ENCODE measurements around the gene JMJD6.

GRCh38 chr17:76704805-76705204 is 21.6 kb downstream of the JMJD6 start:
- TF ChIP-seq, protein P1, sequence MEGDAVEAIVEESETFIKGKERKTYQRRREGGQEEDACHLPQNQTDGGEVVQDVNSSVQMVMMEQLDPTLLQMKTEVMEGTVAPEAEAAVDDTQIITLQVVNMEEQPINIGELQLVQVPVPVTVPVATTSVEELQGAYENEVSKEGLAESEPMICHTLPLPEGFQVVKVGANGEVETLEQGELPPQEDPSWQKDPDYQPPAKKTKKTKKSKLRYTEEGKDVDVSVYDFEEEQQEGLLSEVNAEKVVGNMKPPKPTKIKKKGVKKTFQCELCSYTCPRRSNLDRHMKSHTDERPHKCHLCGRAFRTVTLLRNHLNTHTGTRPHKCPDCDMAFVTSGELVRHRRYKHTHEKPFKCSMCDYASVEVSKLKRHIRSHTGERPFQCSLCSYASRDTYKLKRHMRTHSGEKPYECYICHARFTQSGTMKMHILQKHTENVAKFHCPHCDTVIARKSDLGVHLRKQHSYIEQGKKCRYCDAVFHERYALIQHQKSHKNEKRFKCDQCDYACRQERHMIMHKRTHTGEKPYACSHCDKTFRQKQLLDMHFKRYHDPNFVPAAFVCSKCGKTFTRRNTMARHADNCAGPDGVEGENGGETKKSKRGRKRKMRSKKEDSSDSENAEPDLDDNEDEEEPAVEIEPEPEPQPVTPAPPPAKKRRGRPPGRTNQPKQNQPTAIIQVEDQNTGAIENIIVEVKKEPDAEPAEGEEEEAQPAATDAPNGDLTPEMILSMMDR (IDR thresholded peaks at IDR 0.05; ENCODE audit: insufficient read depth, low read length) = no peak
- TF ChIP-seq POLR2AphosphoS5 (IDR thresholded peaks at IDR 0.05; ENCODE audit: low read depth) (no peak), GABPA (IDR thresholded peaks at IDR 0.05; ENCODE audit: low read depth) (no peak), SPI1 (IDR thresholded peaks at IDR 0.05; ENCODE audit: borderline replicate concordance, low read depth) (no peak)
- TF ChIP-seq, protein P2, sequence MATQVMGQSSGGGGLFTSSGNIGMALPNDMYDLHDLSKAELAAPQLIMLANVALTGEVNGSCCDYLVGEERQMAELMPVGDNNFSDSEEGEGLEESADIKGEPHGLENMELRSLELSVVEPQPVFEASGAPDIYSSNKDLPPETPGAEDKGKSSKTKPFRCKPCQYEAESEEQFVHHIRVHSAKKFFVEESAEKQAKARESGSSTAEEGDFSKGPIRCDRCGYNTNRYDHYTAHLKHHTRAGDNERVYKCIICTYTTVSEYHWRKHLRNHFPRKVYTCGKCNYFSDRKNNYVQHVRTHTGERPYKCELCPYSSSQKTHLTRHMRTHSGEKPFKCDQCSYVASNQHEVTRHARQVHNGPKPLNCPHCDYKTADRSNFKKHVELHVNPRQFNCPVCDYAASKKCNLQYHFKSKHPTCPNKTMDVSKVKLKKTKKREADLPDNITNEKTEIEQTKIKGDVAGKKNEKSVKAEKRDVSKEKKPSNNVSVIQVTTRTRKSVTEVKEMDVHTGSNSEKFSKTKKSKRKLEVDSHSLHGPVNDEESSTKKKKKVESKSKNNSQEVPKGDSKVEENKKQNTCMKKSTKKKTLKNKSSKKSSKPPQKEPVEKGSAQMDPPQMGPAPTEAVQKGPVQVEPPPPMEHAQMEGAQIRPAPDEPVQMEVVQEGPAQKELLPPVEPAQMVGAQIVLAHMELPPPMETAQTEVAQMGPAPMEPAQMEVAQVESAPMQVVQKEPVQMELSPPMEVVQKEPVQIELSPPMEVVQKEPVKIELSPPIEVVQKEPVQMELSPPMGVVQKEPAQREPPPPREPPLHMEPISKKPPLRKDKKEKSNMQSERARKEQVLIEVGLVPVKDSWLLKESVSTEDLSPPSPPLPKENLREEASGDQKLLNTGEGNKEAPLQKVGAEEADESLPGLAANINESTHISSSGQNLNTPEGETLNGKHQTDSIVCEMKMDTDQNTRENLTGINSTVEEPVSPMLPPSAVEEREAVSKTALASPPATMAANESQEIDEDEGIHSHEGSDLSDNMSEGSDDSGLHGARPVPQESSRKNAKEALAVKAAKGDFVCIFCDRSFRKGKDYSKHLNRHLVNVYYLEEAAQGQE (IDR thresholded peaks at IDR 0.05; ENCODE audit: insufficient replicate concordance, low read depth) = no peak

Measured in HL-60 (cell line).